ENCODE results near the gene DAW1.

GRCh38 chr2:227973241-227973640 lies 101.8 kb downstream of the DAW1 start:
- TF ChIP-seq CTCF (IDR thresholded peaks at IDR 0.05; ENCODE audit: low read depth, low read length, poor library complexity, severe bottlenecking) (no peak), EZH2phosphoT487 (IDR thresholded peaks at IDR 0.05; ENCODE audit: borderline replicate concordance, low read length) (no peak)
